HK-2 (cell line): ENCODE results near the gene CD160.
A peak's percentile ranks its signal among the peaks of the same experiment; 100 is the strongest.
"Not testable (repeated sequence)": the region's sequence is repeated elsewhere in the genome, so short reads cannot be mapped to it uniquely, and the experiment has no call there.

ENCODE experiments used
- DNase-seq: peaks from one replicate; pipeline ENCODE4 v3.0.0-alpha.2; 2018; ENCODE audit not compliant: unreplicated experiment

CD160 gene, protein sequence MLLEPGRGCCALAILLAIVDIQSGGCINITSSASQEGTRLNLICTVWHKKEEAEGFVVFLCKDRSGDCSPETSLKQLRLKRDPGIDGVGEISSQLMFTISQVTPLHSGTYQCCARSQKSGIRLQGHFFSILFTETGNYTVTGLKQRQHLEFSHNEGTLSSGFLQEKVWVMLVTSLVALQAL

DNA sequence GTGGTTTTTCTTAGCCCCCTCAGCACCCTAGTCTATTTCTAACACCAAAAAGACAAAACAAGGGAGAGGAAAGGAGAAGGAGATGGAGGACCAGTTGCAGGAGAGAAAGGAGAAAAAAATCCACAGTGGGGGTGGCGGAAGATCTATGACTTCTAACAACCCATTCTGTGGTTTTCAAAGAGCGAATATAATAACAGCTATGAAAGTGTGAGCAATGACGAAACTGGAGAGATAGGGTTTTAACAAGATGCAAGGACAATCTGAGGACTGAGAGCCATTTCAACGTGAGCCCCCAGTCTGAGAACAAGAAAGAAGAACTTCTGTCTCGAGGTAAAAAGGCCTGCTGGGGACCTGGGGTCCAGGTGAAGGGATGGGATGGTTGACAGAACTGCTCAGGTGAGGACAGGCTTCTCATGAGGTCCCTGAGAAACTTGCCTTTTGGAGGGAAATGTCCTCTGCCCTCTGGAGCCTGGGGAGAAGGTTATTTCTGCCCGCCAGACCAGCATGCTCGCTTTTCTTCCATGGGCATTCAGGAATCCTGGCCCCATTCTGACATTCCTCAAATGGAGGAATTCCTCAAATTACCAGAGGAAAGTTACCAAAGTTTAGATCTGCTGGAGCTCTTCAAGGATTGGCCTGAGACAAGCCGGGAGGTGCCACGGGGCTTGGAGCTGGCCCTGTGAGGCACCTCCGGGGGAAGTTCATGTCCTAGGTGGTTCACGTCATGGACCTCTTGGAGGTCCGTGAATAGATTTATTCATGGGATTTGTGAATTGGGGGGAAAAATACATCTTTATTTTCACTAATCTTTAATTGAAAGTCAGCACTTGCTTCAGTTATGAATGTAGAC, at the start of gene CD160:
TSS of gene CD160 (plus strand) at position 270 of the 850 bp plus-strand sequence. CDS start 8,829 bp downstream, outside the sequence.
- DNase-seq = no peak

DNA sequence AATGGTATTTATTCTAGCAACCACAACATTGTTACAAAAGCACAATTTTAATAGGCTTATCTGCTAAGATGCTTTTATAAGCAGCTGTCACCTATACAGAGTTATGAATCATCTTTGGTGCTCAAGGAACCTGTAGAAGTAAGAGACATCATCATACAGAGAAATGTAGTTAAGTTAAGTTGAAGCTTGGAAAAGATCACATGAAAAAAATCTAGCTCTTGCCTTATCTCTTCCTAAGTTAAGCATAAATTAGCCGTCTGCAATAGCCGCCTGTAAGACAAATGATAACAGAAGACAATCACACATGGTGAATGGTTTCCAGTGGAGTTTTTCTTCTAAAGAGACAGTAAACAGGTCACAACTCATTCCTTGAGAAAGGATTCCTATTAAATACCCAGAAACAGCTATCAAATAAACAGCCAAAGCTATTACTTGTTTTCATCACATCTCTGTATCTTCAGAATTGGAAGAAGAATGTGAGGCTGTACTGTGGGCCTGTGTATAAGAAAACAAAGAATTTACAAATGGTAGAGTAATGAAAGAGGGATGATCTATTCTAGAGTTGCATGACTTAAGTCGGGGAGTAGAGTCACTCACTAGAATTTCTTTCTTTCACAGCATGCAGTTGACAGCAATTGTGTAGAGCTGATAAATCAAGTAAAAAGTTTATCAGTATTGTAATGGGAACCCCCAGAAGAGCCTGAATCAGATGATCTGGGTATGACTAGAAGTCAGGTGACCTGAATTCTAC, 48.1 kb upstream of the CD160 start:
- not testable (repeated sequence) for DNase-seq

DNA sequence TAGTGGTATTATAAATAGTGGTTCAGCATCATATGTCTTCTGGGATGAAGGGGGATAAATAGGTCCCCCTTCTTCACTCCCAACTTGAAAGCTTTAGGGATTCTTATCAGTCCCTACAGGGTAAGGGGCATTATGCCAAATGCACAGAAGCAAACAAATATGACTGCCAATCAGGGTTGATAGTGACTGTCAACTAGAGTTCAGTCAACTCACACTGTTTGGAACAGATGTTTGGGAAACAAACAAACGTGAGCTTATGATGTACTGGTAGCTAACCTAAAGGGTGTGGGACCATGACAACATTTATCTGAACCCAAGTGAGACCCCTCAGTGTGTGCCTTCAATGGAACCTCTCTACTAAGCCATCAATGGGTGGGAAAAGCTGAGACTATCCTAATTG, 46.1 kb upstream of the CD160 start:
- not testable (repeated sequence) for DNase-seq

DNA sequence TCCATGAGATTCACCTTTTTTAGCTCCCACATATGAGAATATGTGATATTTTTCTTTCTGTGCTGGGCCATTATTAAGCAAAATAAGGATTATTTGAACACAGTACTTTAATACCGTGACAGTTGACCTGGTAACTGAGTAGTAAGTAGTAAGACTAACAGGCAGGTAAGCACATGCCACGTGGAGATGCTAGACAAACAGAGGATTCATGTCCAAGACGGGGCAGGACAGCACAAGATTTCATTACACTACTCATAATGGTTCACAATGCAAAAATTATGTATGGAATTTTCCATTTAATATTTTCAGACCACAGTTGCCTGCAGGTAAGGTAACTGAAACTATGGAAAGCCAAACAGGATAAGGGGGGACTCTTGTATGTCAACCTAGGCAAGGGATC, 34.4 kb upstream of the CD160 start:
- not testable (repeated sequence) for DNase-seq

DNA sequence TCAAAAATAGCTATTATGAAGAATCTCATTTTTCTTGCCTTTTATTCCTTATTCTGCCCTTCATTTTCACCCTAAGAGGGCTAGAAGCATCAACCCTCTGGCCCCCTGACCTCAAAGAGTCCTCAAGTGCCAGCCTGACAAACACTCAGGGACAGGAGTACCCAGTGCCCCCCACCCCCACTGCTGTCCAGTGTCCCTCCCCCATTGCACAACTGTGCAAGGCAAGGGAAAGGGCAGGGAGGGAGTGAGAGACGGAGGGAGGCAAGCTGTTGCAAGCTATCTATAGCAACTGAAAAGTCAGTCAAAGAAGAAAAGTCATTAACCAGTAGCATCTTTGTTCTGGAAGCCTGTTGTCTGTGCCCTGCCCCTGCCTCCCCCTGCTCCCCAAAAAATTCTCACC, 33.2 kb upstream of the CD160 start:
- DNase-seq = not testable (repeated sequence)

DNA sequence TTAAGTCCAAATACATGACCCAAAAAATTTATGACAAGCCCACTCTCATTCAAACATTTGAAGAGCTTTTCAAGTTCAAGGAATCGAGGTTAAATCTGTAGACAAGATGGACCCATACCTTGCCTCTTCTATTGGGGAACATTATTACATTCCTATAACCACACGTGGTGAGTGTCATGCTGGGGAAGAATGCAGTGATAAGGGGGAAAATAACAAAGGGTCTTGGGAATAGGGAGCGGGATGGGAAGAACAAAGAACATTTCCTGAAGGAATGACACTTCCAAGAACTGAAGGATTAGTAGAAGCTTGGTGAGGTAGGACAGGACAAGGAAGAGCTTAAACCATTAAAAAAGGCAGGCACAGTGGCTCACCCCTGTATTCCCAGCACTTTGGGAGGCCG, 31.0 kb upstream of the CD160 start:
- DNase-seq = no peak

DNA sequence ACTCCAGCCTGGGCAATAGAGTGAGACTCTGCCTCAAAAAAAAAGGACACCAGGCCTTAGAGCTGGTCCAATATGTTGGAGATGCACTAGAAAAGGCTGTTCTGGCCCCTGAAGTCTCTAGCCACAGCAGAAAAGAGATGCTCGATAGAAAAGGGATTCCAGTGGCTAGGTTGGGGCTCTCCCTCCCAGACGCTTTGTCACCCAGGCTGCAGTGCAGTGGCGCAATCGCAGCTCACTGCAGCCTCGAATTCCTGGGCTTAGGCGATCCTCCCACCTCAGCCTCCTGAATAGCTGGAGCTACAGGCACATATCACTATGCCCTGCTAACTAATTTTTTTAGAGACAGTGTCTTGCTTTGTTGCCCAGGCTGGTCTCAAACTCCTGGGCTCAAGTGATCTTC, 30.4 kb upstream of the CD160 start:
- no peak for DNase-seq

DNA sequence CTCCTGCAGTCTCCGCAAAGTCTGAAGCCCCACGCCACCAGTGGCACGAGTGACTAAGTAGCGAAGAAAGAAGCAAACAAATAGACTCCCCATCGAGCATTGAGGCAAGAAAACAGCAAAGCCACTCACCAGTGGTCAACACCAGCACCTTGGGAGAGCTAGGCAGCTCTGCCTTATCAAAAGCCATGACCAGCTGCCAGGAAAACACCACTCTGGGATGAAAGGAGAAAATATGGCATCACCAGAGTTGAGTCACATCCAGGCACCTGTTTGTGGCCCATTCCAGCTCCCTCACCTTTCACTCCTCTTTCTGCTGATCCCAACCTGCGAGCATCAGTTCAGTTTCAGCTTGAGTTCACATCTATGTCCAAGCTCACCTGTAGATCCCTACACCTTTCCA, 29.4 kb upstream of the CD160 start:
- DNase-seq = no peak

DNA sequence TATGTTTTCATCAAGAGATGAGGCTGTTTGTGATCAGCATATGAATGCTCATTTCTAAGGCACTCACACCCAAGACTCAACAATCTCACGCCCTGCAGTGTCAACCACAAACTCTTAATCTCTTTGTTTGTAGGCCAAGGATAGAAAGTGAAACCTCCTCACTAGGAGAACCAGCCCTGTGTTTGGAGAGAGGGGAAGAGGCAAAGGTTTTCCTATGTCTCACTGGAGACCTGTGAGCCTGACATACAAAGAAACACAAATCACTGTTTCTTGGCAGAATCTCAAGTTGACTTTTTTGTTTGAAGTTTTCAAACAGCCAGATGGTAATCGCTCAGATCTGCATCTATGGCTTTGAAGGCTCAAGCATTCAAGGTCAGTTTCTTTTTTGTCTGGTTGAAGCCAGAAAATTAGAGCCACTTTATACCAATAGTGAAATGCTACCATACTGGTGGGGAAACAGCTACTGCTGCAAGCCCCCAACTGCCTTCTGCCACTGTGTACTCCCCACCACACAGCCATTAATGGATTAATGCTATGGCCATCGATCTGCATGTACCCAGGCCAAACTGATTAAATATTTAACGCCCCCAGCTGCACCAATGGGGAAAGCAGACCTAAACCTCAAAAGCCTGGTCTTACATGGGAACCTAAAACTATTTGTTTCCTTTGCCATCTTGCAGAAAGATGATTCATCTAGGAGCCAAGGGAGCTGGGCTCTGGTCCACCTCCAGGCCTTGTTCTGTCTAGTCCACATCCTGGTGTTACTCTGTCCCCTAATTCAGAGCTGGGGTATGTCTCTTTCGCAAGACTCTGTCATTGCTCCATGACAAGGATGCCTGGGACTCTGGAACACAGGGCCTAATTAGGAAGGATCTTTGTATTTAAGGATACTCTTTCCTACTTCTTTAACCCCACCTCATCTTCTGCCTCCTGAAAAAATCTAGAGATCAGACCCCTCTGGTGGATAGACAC, 28.4 kb upstream of the CD160 start:
- no peak for DNase-seq

DNA sequence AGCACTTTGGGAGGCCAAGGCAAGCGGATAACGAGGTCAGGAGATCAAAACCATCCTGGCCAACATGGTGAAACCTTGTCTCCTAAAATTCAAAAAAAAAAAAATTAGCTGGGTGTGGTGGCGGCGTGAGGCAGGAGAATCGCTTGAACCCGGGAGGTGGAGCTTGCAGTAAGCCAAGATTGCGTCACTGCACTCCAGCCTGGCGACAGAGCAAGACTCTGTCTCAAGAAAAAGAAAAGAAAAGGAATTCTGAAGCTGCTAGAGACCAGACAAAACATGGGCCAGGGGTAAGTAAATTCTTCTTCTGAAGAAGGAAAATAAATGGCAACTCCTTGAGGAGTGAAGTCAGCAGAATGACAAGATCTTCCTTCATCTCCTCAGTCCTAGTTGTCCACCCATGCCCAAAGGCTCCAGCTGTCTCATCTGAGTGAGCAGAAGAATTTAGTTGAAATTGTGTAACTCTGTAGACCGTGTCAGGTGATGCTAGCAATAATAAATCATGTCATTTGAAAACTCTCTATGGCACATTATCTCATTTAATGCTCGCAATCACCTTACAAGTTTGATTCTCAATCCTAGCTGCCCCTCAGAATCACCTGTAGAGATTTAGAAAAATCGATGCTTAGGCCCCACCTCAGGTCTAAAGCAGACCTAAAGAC, 26.4 kb upstream of the CD160 start:
- no peak for DNase-seq

DNA sequence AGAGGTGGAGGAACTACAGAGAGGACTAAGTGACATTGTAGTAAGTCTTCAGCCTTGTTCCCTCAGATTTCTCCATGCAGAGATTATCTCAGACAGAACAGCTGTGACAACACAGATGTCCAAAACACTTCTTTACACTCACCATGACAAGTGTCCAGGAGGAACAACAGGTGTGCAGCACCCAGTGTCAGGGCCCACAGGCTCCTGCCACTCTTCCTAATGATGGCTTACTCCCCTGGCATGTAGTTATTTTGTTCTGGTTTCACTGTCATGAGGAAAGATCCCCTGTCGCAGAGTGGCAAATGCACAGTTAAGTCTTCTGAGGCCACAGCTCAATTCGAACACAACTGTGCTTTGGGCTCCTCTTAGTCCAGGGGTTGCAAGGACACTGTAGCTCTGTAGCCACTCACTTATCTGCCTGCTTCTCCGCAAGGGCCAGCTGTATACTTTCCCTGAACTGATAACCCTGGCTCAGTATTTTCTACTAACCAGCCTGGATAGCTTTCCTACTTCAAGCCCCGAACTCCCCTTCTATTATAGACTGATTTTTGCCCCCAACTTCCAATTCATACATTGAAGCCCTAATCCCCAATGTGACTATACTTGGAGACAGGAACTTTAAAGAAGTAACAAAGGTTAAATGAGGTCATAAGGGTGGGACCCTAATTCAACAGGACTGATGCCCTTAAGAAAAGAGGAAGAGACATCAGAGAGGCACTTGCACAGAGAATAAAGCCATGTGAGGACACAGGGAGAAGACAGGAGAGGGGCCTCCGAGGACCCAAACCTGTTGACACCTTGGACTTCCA, 23.3 kb upstream of the CD160 start:
- no peak for DNase-seq

DNA sequence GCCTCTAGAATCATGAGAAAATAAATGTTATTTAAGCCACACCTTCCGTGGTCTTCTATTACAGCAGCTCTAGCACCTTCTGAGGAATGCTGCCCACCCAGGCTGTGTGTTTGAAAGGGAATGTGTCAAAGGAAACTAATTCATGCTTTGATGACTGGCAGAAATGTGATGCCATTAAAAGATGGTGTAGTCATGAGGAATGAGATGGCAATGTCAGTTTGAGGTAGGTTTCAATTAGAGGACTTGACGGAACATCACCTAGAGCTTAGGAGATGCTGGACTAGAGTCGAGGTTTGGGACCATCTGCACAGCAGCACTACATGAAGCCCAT, 22.7 kb upstream of the CD160 start:
- no peak for DNase-seq

DNA sequence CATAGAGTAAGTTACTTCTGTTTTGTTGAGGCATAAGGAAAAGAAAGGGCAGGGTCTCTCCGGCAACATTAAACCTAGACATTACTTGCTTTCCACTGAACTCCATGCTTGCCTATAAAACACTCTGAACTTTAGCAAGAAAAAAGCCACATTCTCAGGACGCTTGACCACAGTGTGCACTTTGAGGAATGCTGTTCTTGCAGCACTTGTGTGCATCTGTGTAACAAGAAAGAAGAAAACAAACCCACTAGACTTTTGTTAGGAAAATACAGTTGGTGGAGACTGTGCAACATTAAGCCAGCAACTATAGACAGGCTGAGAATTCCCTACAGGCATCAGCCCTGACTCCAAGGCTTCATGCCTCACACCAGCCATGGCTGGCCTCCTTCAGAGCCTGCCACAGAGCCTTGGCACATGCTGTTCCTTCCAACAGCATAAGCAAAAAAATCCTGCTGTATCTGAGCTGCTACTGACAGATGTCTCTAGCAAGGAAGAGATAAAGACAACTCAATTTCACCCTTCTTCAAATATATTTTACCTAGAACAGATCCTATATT, 17.9 kb upstream of the CD160 start:
- no peak for DNase-seq

DNA sequence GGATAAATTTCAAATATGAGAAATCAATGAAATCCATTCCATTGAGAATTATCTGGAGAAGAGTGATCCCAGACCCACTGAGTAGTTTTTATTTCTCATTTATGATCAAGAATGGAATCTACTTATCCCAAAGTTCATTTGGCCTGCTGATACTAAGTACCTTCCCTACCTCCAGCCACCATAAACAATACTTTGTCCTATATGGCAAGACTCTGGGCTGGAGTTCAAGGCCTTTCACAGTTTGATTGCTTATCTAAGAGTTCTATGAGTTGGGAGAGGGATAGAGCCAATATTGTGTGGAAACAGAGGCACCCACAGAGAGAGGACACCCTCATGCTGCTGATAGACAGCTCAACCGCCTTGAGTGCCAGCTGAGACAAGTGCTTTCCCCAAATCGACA, 17.2 kb upstream of the CD160 start:
- DNase-seq = no peak

DNA sequence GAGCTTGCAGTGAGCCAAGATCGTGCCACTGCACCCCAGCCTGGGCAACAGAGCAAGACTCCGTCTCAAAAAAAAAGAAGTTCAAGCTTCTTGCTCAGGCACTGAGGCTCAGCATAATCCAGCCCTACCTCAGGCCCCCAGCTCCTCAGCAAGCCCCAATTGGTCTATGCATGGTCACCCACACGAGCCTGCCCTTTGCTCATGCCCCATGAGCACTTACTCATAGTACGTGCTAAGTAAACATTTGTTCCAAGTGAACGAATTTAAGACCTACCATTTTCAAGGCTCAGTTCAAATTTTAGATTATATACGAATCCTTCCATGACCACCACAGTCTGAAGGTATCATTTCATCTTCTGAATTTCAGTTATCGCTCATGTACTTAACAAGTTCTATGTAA, 16.5 kb upstream of the CD160 start:
- DNase-seq = peak; percentile 38

DNA sequence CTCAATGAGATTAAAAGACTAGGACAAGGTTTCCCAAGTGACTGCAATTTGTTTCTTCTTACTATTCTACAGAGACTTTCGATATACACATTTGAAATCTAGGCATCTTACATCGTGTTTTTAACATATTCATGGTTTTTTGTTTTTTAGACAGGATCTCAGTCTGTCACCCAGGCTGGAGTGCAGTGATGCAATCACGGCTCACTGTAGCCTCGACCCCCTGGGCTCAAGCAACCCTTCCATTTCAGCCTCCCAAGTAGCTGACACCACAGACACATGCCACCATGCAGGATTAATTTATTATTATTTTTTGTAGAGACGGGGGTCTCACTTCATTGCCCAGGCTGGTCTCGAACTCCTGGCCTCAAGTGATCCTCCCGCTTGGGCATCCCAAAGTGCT, 13.7 kb upstream of the CD160 start:
- DNase-seq = no peak

DNA sequence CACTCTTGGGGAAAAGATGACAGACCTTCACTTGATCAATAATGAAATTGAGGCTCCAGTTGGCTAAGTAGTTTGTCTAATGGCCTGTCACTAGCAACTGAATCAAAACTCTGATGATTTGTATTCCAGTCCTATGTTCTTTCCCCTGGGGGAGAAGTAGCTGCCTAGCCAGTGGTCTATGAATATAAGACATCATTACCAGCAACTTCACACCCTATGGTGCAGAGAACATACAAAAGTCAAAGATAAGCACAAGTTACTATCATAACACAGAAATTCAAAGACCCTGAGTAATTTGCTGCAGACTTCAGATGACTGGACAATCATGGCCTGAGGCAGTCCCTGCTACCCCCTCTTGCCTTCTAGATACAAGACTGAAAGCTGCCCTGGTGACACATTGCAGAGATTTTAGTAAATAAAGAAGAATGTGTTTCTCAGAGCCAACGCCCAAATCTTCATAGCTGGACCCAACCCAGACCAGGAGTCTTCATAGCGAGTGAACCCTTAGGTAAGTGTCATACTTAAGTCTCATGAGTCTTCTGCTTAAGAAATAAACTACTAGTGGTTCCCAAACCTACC, 13.1 kb upstream of the CD160 start:
- DNase-seq = peak; percentile 29

DNA sequence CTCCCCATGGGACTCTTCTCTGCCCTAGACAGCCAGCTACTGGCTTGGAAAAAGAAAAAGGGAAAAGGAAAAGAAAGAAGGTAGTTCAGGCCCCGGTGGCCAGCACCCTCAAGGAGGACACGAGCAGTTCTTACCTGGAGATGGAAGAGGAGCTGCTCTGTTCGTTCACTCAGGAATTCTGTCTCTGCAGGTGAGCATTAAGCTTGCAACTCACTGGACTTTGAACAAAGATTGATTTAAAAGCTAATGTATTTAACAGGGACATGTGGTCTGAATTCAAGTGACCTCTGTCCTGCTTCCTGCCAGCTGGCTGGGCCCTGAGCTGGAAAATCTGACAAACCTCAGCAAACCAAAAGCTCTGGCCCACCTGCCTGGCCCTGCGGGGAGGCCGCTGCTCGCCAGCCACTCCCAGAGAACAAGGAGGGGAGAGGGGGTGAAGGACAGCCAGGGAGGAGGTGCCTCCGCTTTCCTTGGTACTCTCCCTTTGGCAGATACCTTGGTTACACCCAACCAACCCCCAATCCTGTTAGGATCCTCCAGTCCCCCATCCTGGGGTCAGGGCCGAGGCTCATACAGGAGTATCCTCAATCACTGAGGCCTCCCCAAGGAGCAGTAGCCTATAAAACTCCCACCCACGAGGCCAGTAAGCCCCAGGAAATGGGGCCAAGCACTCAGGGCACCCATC, 12.0 kb upstream of the CD160 start, which contains the start of gene PDZK1:
TSS of gene PDZK1 (minus strand) at position 186 of the 685 bp plus-strand sequence. CDS start 19,347 bp downstream, outside the sequence.
- DNase-seq = peak; percentile 77

DNA sequence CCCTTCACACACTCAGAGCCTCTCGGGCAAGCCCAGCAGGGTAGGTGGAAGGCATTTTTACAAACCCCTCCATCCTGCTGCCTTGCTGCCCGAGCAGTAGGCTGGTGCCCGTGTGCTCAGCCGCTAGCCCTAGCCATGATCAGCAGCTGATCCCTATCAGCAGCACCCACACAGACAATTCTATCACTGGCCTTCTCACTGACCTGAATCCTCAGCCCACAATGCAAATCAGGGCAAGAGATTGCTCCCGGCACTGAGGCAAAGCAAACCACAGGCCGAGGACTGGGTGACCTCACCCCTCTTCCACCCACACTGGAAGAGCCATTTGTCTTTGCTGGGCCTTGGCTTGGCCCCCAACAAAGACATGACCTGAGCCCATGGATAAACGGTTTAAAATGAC, 11.2 kb upstream of the CD160 start:
- DNase-seq = peak; percentile 69
